ENCODE measurements around the gene CGNL1.

Gene CGNL1

DNA sequence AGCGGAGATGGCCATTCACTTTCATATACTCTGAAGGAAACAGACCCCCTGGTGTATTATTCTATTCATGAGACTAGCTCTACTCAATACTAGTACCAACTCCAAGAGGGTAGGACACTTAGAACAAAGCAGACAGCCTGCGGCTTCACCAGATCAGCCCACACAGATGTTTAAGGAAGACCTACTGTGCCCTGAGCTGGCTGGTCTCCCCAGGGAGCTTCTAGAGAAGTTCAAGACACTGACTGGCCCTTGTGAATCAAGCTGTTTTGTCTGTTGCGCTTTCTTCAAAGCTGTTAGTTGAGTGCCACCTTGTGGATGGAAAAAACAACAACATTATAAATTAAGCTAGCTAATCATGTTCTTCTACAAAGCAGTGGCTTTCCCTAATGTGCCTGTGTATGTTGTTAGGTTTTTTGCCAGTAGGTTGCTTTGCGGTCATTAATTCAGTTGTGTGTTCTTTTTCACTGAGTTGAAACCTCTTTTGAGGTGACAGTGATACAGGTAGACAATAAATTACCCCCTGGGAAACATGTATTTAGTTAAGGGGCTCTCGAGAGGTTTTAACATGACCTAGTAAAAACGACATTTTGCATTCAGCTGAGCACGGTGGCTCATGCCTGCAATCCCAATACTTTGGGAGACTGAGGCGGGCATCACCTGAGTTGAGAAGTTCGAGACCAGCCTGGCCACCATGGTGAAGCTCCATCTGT lies 151.2 kb downstream of the CGNL1 start:
- DNase-seq (ENCODE audit: low read depth), result peak; percentile 85

- no peak for DNase-seq (ENCODE audit: low read depth)
Observed at GRCh38 chr15:57528940-57529565, 152.7 kb downstream of the CGNL1 start.

GRCh38 chr15:57529748-57530147 lies 153.4 kb downstream of the CGNL1 start:
- no peak for DNase-seq (ENCODE audit: low read depth)

- DNase-seq (ENCODE audit: low read depth), result no peak
Observed at GRCh38 chr15:57532731-57533447, 156.6 kb downstream of the CGNL1 start.

GRCh38 chr15:57533448-57533799 lies 157.1 kb downstream of the CGNL1 start:
- DNase-seq (ENCODE audit: low read depth), result no peak

- DNase-seq (ENCODE audit: low read depth), result no peak
Observed at GRCh38 chr15:57534281-57534680, 158.0 kb downstream of the CGNL1 start.

- DNase-seq (ENCODE audit: low read depth), result peak; percentile 87
Observed at GRCh38 chr15:57537072-57537471, 160.8 kb downstream of the CGNL1 start.

GRCh38 chr15:57537488-57538264 lies 161.4 kb downstream of the CGNL1 start:
- DNase-seq (ENCODE audit: low read depth), result no peak

DNA sequence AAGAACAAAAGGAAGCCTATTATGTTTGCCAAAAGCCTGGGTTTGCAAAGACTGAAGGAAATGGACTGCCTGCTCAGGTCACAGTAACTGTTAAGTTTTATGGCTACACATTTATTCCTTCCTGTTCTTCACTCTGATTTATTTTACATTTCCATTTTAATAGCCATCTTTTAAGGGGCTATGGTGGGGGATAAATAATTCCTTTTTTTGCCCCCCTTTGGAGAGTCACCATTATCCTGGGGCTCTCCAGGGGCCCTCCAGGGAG lies 161.9 kb downstream of the CGNL1 start:
- no peak for DNase-seq (ENCODE audit: low read depth)

- no peak for DNase-seq (ENCODE audit: low read depth)
Observed at GRCh38 chr15:57538821-57539220, 162.5 kb downstream of the CGNL1 start.

GRCh38 chr15:57540211-57540610 lies 163.9 kb downstream of the CGNL1 start:
- no peak for DNase-seq (ENCODE audit: low read depth)

DNA sequence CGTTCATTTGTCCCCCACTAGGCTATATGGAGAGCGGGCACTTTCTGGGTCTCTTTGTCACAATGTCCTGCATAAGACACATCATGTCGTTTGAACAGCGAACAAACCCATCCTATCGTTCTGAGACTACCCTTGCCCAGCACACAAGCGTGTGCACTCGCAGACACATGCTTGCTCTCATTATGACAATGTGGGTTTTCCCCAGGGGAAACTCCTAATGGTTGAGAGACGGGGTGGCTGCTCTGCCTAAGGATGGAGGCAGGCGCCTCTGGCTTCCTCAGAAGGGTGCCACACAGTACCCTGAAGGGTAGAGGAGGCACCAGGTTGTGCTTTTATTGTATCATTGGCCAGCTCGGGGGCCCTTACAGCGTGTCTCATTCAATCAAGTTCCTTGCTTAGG lies 164.4 kb downstream of the CGNL1 start:
- no peak for DNase-seq (ENCODE audit: low read depth)

DNA sequence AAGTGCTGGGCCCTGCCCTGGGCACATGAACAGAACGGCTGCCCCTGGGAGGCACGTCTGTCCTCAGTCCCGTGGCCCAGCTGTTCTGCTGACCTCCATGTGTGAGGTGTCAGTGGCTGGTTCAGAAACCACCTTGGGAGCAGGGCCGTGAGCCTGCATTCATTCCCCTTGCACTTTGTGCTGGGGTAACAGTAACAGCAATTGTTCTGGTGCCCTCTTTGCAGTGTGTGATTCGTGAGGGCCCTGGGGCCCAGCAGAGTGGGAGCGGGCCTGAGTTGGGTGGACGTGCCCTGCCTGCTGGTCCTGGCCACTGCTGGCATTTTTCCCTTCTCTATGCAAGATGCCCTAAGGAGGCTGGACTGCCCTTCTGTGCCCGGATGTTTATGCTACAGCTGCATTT lies 165.0 kb downstream of the CGNL1 start:
- DNase-seq (ENCODE audit: low read depth), result no peak

GRCh38 chr15:57541805-57542504 lies 165.7 kb downstream of the CGNL1 start:
- DNase-seq (ENCODE audit: low read depth), result peak; percentile 59

DNA sequence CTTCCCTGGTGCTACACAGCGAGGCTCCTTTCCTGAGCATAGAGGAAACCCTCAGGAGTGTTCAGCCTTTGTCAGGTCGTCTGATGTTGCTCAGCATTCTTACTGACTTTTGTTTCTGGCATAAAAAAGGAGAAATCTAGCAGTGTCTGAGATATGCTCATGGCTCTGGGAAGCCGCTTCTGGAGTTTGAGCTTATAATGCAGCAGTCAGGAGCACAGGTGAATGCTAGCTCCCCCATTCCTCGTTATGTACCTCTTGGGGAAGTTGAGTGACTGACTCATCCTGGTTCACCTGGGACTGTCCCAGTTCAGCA lies 166.2 kb downstream of the CGNL1 start:
- no peak for DNase-seq (ENCODE audit: low read depth)

GRCh38 chr15:57544848-57545480 lies 168.7 kb downstream of the CGNL1 start:
- no peak for DNase-seq (ENCODE audit: low read depth)

GRCh38 chr15:57545995-57546394 lies 169.7 kb downstream of the CGNL1 start:
- DNase-seq (ENCODE audit: low read depth), result no peak

GRCh38 chr15:57547243-57547755 lies 171.0 kb downstream of the CGNL1 start:
- no peak for DNase-seq (ENCODE audit: low read depth)

DNA sequence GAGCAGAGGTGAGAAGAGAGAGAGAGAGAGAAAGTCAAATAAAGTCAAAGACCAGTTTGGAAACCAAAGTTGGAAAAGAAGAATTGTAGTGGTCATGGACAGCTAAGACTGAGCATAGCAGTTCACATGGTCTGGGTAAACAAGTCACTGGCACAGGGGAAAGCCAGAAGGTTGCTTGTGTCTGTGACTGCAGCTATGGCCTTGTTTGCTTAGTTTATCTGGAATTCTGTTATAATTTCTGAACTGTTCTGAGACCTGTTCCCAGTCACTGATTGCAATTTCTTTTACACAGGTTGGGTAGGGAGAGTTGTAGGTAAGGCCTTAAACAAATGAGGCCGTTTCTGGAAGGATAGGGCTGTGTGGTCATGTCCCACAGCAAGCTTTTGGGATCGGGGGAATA lies 172.0 kb downstream of the CGNL1 start:
- DNase-seq (ENCODE audit: low read depth), result no peak

- DNase-seq (ENCODE audit: low read depth), result no peak
Observed at GRCh38 chr15:57548835-57549234, 172.5 kb downstream of the CGNL1 start.

GRCh38 chr15:57549935-57550334 lies 173.6 kb downstream of the CGNL1 start:
- DNase-seq (ENCODE audit: low read depth), result no peak

DNA sequence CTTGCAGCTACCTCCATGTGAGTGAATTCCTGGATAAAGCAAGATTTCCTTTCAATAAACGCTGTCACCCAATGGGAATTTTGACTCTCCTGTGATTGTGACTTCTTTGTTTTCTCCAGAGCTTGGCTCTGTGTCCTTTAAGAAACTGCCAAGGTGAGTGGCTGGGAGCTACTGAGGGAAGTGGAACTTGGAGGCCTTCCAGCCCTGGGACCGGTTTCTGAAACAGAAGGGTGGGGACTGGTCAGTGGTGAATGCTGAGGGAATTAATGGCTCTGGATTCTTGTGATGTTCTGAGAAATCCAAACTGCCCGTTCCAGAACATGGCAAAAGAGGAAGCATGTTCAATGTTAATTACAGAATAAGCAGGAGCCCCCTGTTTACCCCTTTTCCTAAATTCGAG lies 174.3 kb downstream of the CGNL1 start:
- DNase-seq (ENCODE audit: low read depth), result no peak
